K562 (cell line): Measurements from ENCODE around the gene ARL8A. TPM values are rescaled to one million over a fixed set of nuclear protein-coding genes. Genes with fewer than 3 reads are reported as not detected.

Experiments
- CCNT2 ChIP-seq: IDR thresholded peaks from 2 replicates; pipeline ENCODE4 v1.6.1; 2011; ENCODE audit warnings: borderline replicate concordance, low read depth, mild to moderate bottlenecking, moderate library complexity, mixed read lengths, low read length; ENCODE audit not compliant: insufficient read length; ENCODE audit errors: extremely low read depth
- CHD2 ChIP-seq: IDR thresholded peaks from 2 replicates; pipeline ENCODE4 v1.6.1; 2011; ENCODE audit warnings: low read depth, low read length
- FOXO4 ChIP-seq: fragments of 450-650 bp; formaldehyde crosslinking; IDR thresholded peaks from 2 replicates; pipeline ENCODE4 v1.4.0; 2020; ENCODE audit warnings: mild to moderate bottlenecking, moderate library complexity
- HLTF ChIP-seq: fragments of 450-650 bp; IDR thresholded peaks from 2 replicates; pipeline ENCODE4 v1.6.1; 2016
- JUND ChIP-seq, 2 experiments: IDR thresholded peaks; 2 replicates in 1 of 2; 3 replicates in 1 of 2; pipeline ENCODE4 v1.6.1; 2011; ENCODE audit warnings: borderline replicate concordance in 2 of 2, low read depth in 2 of 2, low read length in 2 of 2, improper control_type of control experiment in 1 of 2, missing biosample characterization in 1 of 2, missing genetic modification characterization in 1 of 2, missing genetic modification reagents in 1 of 2
- RERE ChIP-seq: sonication (generic); formaldehyde crosslinking; IDR thresholded peaks from 2 replicates; pipeline ENCODE4 v1.8.0; 2023; ENCODE audit warnings: missing genetic modification reagents, mild to moderate bottlenecking, borderline replicate concordance
- SRSF3 ChIP-seq: fragments of 200-400 bp; formaldehyde crosslinking; IDR thresholded peaks from 2 replicates; pipeline ENCODE4 v1.6.1; 2016; ENCODE audit warnings: mild to moderate bottlenecking, low read length, moderate library complexity; ENCODE audit not compliant: insufficient read depth
- STAT5A ChIP-seq: IDR thresholded peaks from 2 replicates; pipeline ENCODE4 v1.6.1; 2012; ENCODE audit warnings: low read length, inconsistent platforms, borderline replicate concordance
- TSC22D4 ChIP-seq: fragments of 450-650 bp; IDR thresholded peaks from 2 replicates; pipeline ENCODE4 v1.6.1; 2016; ENCODE audit warnings: missing genetic modification characterization, missing biosample characterization, control low read depth
- ZBTB7A ChIP-seq: IDR thresholded peaks from 2 replicates; pipeline ENCODE4 v1.6.1; 2011; ENCODE audit warnings: low read depth, mild to moderate bottlenecking, low read length, moderate library complexity, borderline replicate concordance; ENCODE audit not compliant: control insufficient read depth
- ZBTB9 ChIP-seq: fragments of 450-650 bp; formaldehyde crosslinking; IDR thresholded peaks from 2 replicates; pipeline ENCODE4 v1.4.0; 2020; ENCODE audit warnings: mild to moderate bottlenecking, moderate library complexity
- ZNF592 ChIP-seq: fragments of 450-650 bp; IDR thresholded peaks from 2 replicates; pipeline ENCODE4 v1.6.1; 2017; ENCODE audit warnings: antibody characterized with exemption, mild to moderate bottlenecking
- polyA plus RNA-seq, 8 experiments: library from polyadenylated mRNA; depleted of rRNA in 4 of 8; stranded (reverse) in 5 of 8; unstranded in 3 of 8; fragments of >200 nt; fragmentation: Nextera tagmentation in 2 of 8; fragmentation: Illumina TruSeq in 1 of 8; extraction: Ambion mirVana in 2 of 8; extraction: Trizol in 1 of 8; gene quantifications; 2 replicates each; pipeline versions ENCODE4 v1.2.1 to v1.2.3, GENCODE V29; 2011 to 2014; ENCODE audit warnings: inconsistent platforms in 1 of 8, missing spikeins in 1 of 8
- total RNA-seq, 7 experiments: library from RNA; depleted of rRNA in 6 of 7; stranded (reverse); fragments of >200 nt in 6 of 7; fragmentation: Illumina TruSeq in 2 of 7; extraction: Trizol in 2 of 7; gene quantifications; 2 replicates each; pipeline versions ENCODE4 v1.2.1 to v1.2.3, GENCODE V29; 2011 to 2021; ENCODE audit warnings: low replicate concordance in 1 of 7

Gene ARL8A
- total and polyA plus RNA-seq, 9 of the 15 experiments (the other 6 are each of a cell fraction or from before 2014, with no cell fraction given): 0.17 to 27.3 (median 15.6) TPM

GRCh38 chr1:202159534-202160371, 15.2 kb upstream of the ARL8A start (continued):
- TF ChIP-seq TSC22D4 (tag) (no peak), ZBTB9 (0 out of 2 replicates have a peak, but pooled peaks have one; percentile 78), STAT5A (no peak; the same call in 1 of the 2 replicates), ZNF592 (peak; percentile 89), SRSF3 (no peak; the same call in 1 of the 2 replicates), CHD2 (peak; percentile 71), JUND (IDR thresholded peaks at IDR 0.05; ENCODE audit: borderline replicate concordance, low read depth, low read length) (peak; percentile 72), JUND (tag; IDR thresholded peaks at IDR 0.05; ENCODE audit: borderline replicate concordance, low read depth, low read length) (peak; percentile 41; the same call in 2 of the 3 replicates), FOXO4 (no peak), RERE (CRISPR knock-in tag) (no peak), ZBTB7A (peak; percentile 72; the same call in 1 of the 2 replicates), HLTF (no peak; the same call in 1 of the 2 replicates), CCNT2 (peak; percentile 16)
